COLO829 (cell line): ENCODE data around the gene TESK1.

Experiments
- DNase-seq: peaks from one replicate; pipeline ENCODE4 v3.0.0; 2012; ENCODE audit warnings: low spot score

Gene TESK1, protein sequence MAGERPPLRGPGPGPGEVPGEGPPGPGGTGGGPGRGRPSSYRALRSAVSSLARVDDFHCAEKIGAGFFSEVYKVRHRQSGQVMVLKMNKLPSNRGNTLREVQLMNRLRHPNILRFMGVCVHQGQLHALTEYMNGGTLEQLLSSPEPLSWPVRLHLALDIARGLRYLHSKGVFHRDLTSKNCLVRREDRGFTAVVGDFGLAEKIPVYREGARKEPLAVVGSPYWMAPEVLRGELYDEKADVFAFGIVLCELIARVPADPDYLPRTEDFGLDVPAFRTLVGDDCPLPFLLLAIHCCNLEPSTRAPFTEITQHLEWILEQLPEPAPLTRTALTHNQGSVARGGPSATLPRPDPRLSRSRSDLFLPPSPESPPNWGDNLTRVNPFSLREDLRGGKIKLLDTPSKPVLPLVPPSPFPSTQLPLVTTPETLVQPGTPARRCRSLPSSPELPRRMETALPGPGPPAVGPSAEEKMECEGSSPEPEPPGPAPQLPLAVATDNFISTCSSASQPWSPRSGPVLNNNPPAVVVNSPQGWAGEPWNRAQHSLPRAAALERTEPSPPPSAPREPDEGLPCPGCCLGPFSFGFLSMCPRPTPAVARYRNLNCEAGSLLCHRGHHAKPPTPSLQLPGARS

DNA sequence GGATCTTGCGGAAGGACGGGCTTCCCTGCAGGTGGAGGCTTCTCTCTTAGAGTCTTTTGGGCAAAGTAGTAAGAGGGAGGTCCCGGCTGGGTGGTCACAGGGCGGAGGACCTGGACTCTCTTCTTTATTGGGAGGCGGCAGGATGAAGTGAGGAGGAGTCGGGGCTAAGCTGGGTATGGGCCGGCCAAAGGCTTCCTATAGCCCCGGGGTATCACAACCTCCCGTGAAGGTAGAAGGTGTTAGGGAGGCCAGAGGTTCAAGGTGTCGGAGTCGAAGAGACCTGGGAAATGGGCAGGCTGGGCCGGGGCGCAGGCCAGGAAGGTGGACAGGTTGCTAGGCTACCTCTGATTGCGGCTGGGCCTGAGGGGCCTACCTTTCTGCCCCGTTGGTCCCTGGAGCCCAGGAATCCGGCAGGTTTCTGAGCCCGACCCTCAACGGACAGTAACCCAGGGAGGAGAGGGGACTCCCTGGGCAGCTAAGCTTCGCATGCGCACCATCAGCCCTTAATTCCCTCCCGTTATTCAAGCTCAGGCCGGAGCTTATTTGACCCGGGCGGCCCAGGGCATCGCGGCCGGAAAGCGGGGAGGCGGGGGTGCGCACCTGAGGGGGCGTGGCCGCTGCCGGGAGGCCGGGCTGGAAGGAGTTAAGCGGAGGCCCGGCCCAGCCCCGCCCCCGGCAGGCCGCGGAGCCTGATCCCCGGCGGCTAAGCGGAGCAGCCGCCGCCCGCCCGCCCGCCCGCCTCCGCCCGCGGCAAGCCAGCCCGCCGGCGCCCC lies at the start of gene TESK1:
TESK1 (plus strand) TSS at position 685 of the 773 bp plus-strand sequence. CDS start 358 bp downstream, outside the sequence.
- DNase-seq, result peak; percentile 80

DNA sequence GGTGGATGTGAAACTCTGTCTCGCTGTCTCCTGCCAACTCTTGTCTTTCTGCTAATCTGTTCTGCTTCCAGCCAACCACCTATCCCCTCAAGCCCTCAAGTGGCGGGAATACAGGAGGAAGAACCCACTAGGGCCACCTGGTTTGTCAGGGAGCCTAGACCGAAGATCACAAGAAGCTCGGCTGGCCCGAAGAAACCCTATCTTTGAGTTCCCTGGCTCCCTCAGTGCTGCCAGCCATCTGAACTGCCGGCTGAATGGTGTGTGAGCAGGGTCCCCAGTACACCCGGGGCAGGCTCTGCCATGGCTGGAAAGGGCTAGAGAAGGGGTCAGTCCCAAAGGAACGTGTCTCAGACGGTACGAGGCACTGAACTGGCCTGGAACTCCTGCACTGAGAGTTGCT lies 49.2 kb upstream of the TESK1 start:
- DNase-seq, result no peak

DNA sequence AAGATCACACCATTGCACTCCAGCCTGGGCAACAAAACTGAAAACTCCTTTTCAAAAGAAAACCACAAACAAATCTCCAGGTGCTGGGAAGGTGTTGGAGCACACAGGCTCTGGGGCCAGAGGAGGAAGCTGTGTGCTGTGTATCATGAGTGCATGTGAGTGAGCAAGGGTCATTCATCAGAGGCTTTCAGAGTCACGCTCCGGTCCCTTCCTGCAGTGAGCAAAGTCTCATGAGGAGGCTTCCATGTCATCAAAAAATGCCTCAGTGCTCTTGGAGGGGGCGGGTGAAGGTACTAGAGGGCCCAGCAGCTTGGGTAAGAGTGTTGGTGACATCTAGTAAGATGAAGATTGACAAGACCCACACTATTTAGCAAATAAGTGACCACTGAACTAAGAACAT lies 48.3 kb upstream of the TESK1 start:
- DNase-seq, result no peak

- no peak for DNase-seq
These were observed 47.7 kb upstream of the TESK1 start for GRCh38 chr9:35557320-35557719.

GRCh38 chr9:35558185-35558584 lies 46.9 kb upstream of the TESK1 start:
- DNase-seq, result no peak

- DNase-seq, result no peak
These were observed 45.1 kb upstream of the TESK1 start for GRCh38 chr9:35559792-35560530.

GRCh38 chr9:35560625-35561337 lies 44.3 kb upstream of the TESK1 start:
- DNase-seq, result no peak

GRCh38 chr9:35561468-35562261 lies 43.4 kb upstream of the TESK1 start:
- DNase-seq, result no peak

- no peak for DNase-seq
These were observed 41.9 kb upstream of the TESK1 start for GRCh38 chr9:35562895-35563780.

DNA sequence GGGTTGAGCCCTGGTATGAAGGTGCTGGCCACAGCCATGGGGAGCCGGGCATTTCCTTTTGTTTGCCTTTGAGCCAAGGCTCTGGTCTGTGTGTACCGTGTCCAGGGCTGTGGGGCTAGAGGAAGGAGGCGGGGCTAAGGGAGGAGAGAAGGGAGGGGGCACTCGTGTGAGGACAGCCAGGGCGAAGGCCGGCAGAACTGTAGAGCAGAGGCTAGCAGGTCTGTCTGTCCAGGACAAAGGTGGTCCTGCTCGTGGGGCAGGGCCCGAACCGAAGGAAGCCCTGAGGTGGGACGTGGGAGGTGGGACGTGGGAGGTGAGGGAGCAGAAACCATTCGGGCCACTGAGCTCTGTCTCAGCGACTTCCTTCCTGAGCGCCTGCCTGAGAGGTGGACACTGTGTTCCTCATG lies 41.3 kb upstream of the TESK1 start:
- no peak for DNase-seq

DNA sequence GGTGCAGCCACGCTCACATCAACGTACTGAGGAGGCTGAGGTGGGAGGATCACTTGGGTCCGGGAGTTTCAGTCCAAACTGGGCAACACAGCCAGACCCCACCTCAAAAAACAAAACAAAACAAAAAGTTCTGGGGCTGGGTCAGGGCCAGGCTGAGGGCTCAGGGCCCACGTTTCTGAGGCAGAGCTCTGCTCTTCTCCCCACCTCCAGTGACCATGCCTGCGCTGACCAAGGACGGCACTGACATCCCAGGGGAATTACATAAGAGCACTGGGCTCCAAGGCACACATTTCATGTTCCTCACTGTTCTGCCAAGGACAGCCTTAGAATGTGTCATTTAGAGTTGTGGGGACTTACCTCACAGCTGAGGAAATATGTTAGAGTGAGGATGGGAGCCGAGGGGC lies 40.4 kb upstream of the TESK1 start:
- no peak for DNase-seq

DNA sequence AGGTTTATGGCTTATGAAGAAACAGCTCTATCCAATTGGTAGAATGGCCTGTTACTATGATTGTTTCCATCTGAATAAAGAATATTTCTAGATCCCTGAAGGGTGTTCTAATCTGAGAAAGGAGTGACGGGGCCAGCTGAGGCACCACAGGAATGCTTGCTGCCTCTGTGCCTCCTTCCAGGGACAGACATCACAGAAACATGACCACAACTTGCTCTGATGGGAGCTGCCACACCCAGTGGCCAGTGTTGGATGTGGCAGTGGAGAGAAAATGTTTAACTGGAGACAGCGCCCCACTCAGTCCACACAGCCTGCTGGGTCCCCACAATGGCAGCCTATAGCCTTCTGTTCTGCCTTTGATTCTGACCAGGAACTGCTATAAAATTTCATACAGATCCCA lies 38.6 kb upstream of the TESK1 start:
- DNase-seq, result no peak

DNA sequence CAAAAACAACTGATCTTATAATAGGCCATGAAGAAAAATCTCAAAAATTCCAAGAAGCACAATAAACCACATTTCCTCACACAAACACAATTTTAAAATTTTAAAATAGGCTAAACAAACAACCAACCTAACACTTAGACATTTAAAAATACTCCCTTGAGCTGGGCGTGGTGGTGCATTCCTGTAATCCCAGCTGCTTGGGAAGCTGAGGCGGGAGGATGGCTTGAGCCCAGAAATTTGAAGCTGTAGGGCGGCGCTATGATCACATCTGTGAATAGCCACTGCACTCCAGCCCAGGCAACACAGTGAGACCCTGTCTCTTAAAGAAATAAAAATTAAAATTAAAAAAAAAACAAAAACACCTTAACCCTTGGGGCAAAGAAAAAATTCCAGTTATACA lies 36.9 kb upstream of the TESK1 start:
- DNase-seq, result no peak

DNA sequence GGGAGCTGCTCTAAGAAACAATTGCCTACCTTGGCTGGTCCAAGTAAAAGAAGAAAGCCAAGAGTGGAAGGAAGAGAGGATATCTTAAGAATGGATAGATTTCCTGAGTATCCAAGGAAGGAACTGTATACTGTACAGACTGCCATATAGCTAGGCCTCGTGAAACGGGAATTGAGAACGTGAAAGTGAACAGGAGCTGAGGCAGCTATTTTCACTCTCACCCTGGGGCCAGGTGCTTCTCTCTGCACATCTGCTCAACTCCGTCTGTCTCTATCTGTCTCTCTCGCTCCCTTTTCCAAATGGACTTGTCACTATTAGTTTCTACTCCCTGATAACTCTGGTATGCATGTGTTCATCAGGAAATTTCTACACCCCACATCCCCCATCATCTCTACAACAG lies 35.9 kb upstream of the TESK1 start:
- DNase-seq, result no peak

GRCh38 chr9:35570709-35571504 lies 34.2 kb upstream of the TESK1 start:
- DNase-seq, result no peak

DNA sequence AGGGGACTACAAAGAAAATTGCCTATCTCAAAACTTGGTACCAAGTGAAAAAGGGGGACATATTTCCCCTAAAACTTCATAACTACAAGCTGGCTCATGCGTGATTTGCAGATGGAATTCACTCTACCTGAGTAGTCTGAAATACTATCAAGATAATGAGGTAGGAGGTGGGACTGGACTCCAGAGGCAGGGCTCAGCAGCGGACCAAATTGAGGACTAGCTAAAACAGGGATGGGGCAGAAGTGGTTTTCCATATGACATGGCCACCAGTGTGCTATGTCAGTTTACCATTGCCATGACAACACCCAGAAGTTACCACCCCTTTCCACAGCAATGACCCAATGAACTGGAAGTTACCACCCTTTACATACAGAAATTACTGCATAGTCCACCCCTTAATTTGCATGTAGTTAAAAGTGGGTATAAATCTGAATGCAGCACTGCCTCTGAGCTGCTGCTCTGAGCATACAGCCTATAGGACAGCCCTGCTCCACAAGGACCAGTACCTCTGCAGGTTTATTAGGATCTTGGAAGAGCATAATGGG lies 30.4 kb upstream of the TESK1 start:
- no peak for DNase-seq

DNA sequence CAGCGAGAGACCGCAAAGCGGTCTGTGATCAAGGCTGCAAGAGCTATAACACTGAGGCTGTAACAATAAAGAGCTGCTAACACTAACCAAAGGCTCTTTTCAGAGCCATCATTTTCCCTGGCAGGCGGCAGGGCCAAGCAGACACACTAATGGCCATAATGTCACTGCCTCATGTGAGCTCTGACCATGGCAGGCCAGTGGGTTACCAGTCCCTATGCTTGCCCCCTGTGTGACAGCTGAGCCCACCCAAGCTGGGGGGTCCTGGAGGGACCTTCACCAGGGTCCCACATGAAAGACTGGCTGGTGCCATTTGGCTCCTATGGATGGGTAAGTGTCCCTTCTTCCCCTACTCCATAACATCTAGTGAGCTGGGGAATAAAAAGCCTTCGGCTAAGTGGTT lies 29.6 kb upstream of the TESK1 start:
- no peak for DNase-seq

GRCh38 chr9:35577486-35577885 lies 27.6 kb upstream of the TESK1 start:
- DNase-seq, result no peak

DNA sequence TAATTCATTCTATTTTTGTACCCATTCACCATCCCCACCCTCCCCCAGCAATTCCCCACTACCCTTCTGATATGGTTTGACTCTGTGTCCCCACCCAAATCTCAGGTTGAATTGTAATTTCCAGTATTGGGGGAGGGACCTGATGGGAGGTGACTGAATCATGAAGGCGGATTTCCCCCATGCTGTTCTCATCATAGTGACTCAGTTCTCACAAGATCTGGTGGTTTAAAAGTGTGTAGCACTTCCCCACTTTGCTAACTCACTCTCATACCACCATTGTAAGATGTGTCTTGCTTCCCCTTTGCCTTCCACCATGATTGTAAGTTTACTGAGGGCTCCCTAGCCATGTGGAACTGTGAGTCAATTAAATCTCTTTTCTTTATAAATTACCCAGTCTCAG lies 25.9 kb upstream of the TESK1 start:
- DNase-seq, result no peak
